Fibroblast of lung (primary cell): ENCODE measurements around the gene PSAP. TPM values are rescaled to one million over a fixed set of nuclear protein-coding genes. Genes with fewer than 3 reads are reported as not detected.
"Not testable (repeated sequence)": the region's sequence is repeated elsewhere in the genome, so short reads cannot be mapped to it uniquely, and the experiment has no call there.

ENCODE experiments used
- DNase-seq, 2 donors: peaks; one replicate each; pipeline versions ENCODE4 v3.0.0 to v3.0.0-alpha.2; 2010; ENCODE audit warnings: low read depth in 2 of 2
- H2AFZ ChIP-seq: 2 replicates; pipeline ENCODE4 v1.5.1; 2012; ENCODE audit warnings: low read length, control low read depth, inconsistent platforms
- H3K27ac ChIP-seq: 2 replicates; pipeline ENCODE4 v1.5.1; 2011; ENCODE audit warnings: low read length, control low read depth; ENCODE audit not compliant: insufficient read depth
- H3K27me3 ChIP-seq: 2 replicates; pipeline ENCODE4 v1.5.1; 2011; ENCODE audit warnings: mild to moderate bottlenecking, low read length; ENCODE audit not compliant: control insufficient read depth, insufficient read depth
- H3K36me3 ChIP-seq: 2 replicates; pipeline ENCODE4 v1.5.1; 2011; ENCODE audit warnings: low read length; ENCODE audit not compliant: control insufficient read depth, insufficient read depth
- H3K4me1 ChIP-seq: 2 replicates; pipeline ENCODE4 v1.5.1; 2011; ENCODE audit warnings: low read length; ENCODE audit not compliant: control insufficient read depth, insufficient read depth; ENCODE audit errors: extremely low read depth
- H3K4me2 ChIP-seq: 2 replicates; pipeline ENCODE4 v1.5.1; 2011; ENCODE audit warnings: low read length, control low read depth; ENCODE audit not compliant: insufficient read depth; ENCODE audit errors: extremely low read depth
- H3K4me3 ChIP-seq, 4 experiments: fragments of 200-600 bp in 1 of 4; sonication (generic) in 1 of 4; replicated peaks in 1 of 4; 2 replicates each; pipeline ENCODE4 v1.5.1; 2011 to 2016; ENCODE audit warnings: low read length in 4 of 4, low read depth in 3 of 4, mild to moderate bottlenecking in 3 of 4, control low read depth in 2 of 4, inconsistent platforms in 1 of 4, mixed read lengths in 1 of 4; ENCODE audit not compliant: insufficient read depth in 1 of 4; ENCODE audit errors: control extremely low read depth in 1 of 4
- H3K79me2 ChIP-seq: 2 replicates; pipeline ENCODE4 v1.5.1; 2012; ENCODE audit warnings: mild to moderate bottlenecking, low read length, inconsistent platforms; ENCODE audit not compliant: control insufficient read depth, insufficient read depth
- H3K9ac ChIP-seq: 2 replicates; pipeline ENCODE4 v1.5.1; 2011; ENCODE audit warnings: mild to moderate bottlenecking, low read length, control low read depth; ENCODE audit not compliant: insufficient read depth
- H3K9me3 ChIP-seq: 2 replicates; pipeline ENCODE4 v1.5.1; 2012; ENCODE audit warnings: low read depth, low read length; ENCODE audit not compliant: control insufficient read depth, insufficient read depth
- H4K20me1 ChIP-seq: 2 replicates; pipeline ENCODE4 v1.5.1; 2011; ENCODE audit warnings: low read length; ENCODE audit not compliant: control insufficient read depth, insufficient read depth; ENCODE audit errors: extremely low read depth
- CTCF ChIP-seq, 2 donors: IDR thresholded peaks in 1 of 2; conservative IDR thresholded peaks in 1 of 2; 1 replicate in 1 of 2; 2 replicates in 1 of 2; pipeline ENCODE4 v1.5.1; 2011 to 2012; ENCODE audit warnings: low read length in 2 of 2, control low read depth in 1 of 2, inconsistent platforms in 1 of 2, low read depth in 1 of 2, mild to moderate bottlenecking in 1 of 2
- EZH2 ChIP-seq: IDR thresholded peaks from 2 replicates; pipeline ENCODE4 v1.5.1; 2012; ENCODE audit warnings: low read length, control low read depth, mild to moderate bottlenecking; ENCODE audit errors: missing control alignments
- polyA plus RNA-seq, 2 donors: library from polyadenylated mRNA; depleted of rRNA in 1 of 2; stranded (reverse) in 1 of 2; unstranded in 1 of 2; fragments of >200 nt; gene quantifications; 2 replicates each; pipeline ENCODE4 v1.2.1, GENCODE V29; 2011 to 2012; ENCODE audit warnings: missing spikeins in 1 of 2
- total RNA-seq: library from RNA; depleted of rRNA; stranded (reverse); fragments of >200 nt; gene quantifications from 2 replicates; pipeline ENCODE4 v1.2.1, GENCODE V29; 2014

Gene PSAP
- total and polyA plus RNA-seq, 2 donors (not counting 1 experiment from before 2014, with no cell fraction given), result 1,180 to 1,566 TPM

GRCh38 chr10:71887743-71888142 is 36.7 kb upstream of the PSAP start:
- H3K9me3 ChIP-seq, result no peaks in the 10 kb centered on the region
- no peaks in the 10 kb centered on the region for H3K4me1 ChIP-seq
- no peaks in the 10 kb centered on the region for H3K27me3 ChIP-seq
- TF ChIP-seq CTCF (conservative IDR thresholded peaks at IDR 0.05 in 1 of 2, IDR thresholded peaks at IDR 0.05 in 1 of 2; ENCODE audit: low read depth in 1 of 2, low read length in 2 of 2) (no peak), EZH2 (no peak)
- H3K79me2 ChIP-seq, result no peaks in the 10 kb centered on the region
- H3K9ac ChIP-seq, result no peak overlapping the region
- H2AFZ ChIP-seq, result no peak overlapping the region
- no peaks in the 10 kb centered on the region for H4K20me1 ChIP-seq
- DNase-seq, result no peak
- H3K27ac ChIP-seq, result peak overlapping the region; percentile 63
- H3K4me2 ChIP-seq, result no peak overlapping the region
- H3K36me3 ChIP-seq, result no peaks in the 10 kb centered on the region
- H3K4me3 ChIP-seq, result peak overlapping the region in 2 of 4 experiments; percentile 57 to 65

DNA sequence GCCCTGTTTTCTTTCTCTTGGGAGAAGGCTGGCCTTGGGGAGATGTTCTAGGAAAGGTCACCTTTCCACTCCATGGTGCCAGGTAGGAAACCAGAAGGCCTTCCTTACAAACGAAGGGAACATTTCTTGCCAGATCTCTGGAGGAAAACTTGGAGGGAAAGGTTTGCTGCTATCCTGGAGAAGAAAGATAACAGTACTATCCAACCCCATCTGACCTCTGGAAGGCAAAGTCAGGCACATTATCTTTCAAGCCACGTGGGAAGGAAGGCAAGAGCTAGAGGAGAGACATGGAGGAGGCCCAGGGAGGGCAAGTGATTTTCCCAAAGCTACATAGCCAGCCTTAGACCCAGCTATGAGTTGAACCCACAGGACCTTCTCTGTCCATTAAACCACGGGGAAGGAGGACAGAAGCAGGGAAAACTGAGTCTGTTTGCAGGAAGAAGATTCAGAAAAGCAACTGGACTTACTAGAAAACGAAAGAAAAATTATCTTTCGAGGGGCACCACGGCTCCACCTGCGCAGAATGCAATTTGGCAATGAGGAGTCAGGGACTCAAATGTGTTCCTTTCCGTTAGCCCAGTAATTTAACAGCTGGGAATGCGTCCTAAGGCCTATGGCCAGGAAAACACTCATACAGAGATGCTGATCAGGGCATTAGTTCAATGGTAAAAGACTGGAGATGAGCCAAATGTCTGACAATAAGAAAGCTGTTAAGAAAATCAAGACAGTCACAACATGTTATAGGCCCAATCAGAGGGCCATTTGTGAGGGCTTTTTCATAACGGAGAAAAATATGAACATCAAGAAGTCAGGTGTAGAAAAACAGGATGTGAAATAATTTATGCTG is 32.0 kb upstream of the PSAP start:
- no peak for TF ChIP-seq CTCF (conservative IDR thresholded peaks at IDR 0.05 in 1 of 2, IDR thresholded peaks at IDR 0.05 in 1 of 2; ENCODE audit: low read depth in 1 of 2, low read length in 2 of 2)
- TF ChIP-seq EZH2, result no peak
- Histone ChIP-seq H3K27ac (no peak overlapping the region), H2AFZ (no peak overlapping the region), H3K4me2 (no peak overlapping the region), H3K36me3 (no peaks in the 10 kb centered on the region), H4K20me1 (no peaks in the 10 kb centered on the region), H3K9me3 (no peaks in the 10 kb centered on the region), H3K27me3 (peaks cover 3% of the 10 kb centered on the region), H3K4me3 (no peak overlapping the region), H3K9ac (no peak overlapping the region), H3K4me1 (no peaks in the 10 kb centered on the region), H3K79me2 (no peaks in the 10 kb centered on the region)
- DNase-seq, result peak; percentile 37 to 54

- Histone ChIP-seq H3K9me3 (no peaks in the 10 kb centered on the region), H3K4me1 (no peaks in the 10 kb centered on the region), H3K4me2 (no peak overlapping the region), H4K20me1 (no peaks in the 10 kb centered on the region), H3K27me3 (peaks cover 8% of the 10 kb centered on the region), H3K4me3 (no peak overlapping the region), H2AFZ (no peak overlapping the region), H3K27ac (no peak overlapping the region), H3K79me2 (no peaks in the 10 kb centered on the region), H3K9ac (no peak overlapping the region), H3K36me3 (no peaks in the 10 kb centered on the region)
- no peak for TF ChIP-seq CTCF (conservative IDR thresholded peaks at IDR 0.05 in 1 of 2, IDR thresholded peaks at IDR 0.05 in 1 of 2; ENCODE audit: low read depth in 1 of 2, low read length in 2 of 2)
- TF ChIP-seq EZH2, result no peak
- no peak for DNase-seq
Observed at GRCh38 chr10:71881647-71882355, 30.8 kb upstream of the PSAP start.

- not testable (repeated sequence) for H3K4me1 ChIP-seq, H4K20me1 ChIP-seq, DNase-seq, H3K4me2 ChIP-seq, H3K9ac ChIP-seq, H3K4me3 ChIP-seq, H3K36me3 ChIP-seq, H3K27me3 ChIP-seq, H3K79me2 ChIP-seq, H3K27ac ChIP-seq, H3K9me3 ChIP-seq, H2AFZ ChIP-seq
Observed at GRCh38 chr10:71881307-71881624, 30.2 kb upstream of the PSAP start.
